Uterus (tissue), 4 donors: Measurements from ENCODE around the gene ABCC4. TPM values are rescaled to one million over a fixed set of nuclear protein-coding genes. Genes with fewer than 3 reads are reported as not detected.

Experiments
- DNase-seq, 2 donors: peaks; one replicate each; pipeline ENCODE4 v3.0.0-alpha.2; 2019 to 2020
- H3K27ac ChIP-seq, 2 donors: fragments of 200-600 bp; sonication (generic); 1 replicate in 1 of 2; 2 replicates in 1 of 2; pipeline ENCODE4 v1.5.1; 2016 to 2018
- H3K27me3 ChIP-seq, 2 donors: fragments of 200-600 bp; sonication (generic); one replicate each; pipeline ENCODE4 v1.5.1; 2018 to 2019; ENCODE audit warnings: control low read depth in 1 of 2
- H3K36me3 ChIP-seq, 2 donors: fragments of 200-600 bp; sonication (generic); one replicate each; pipeline ENCODE4 v1.5.1; 2019; ENCODE audit warnings: control low read depth in 1 of 2
- H3K4me1 ChIP-seq, 2 donors: fragments of 200-600 bp; sonication (generic); one replicate each; pipeline ENCODE4 v1.5.1; 2018 to 2019; ENCODE audit warnings: control low read depth in 1 of 2
- H3K4me3 ChIP-seq, 2 donors: fragments of 200-600 bp; sonication (generic); 1 replicate in 1 of 2; 2 replicates in 1 of 2; pipeline ENCODE4 v1.5.1; 2018 to 2019; ENCODE audit warnings: mild to moderate bottlenecking in 1 of 2
- H3K9me3 ChIP-seq, 2 donors: fragments of 200-600 bp; sonication (generic); one replicate each; pipeline ENCODE4 v1.5.1; 2019; ENCODE audit warnings: control low read depth in 1 of 2
- POLR2A ChIP-seq, 2 donors: fragments of 450-650 bp; IDR thresholded peaks; one replicate each; pipeline ENCODE4 v1.6.1; 2016; ENCODE audit warnings: antibody characterized with exemption in 2 of 2, mild to moderate bottlenecking in 1 of 2, moderate library complexity in 1 of 2
- intact Hi-C: fragments of 100-400 bp; cut with DNase I; formaldehyde crosslinking; loops from one replicate; pipeline ENCODE4 v1.15.1; 2023; ENCODE audit warnings: low total_unique reads
- total RNA-seq, 4 donors: library from RNA; depleted of rRNA in 3 of 4; stranded (reverse); fragments of >200 nt in 3 of 4; gene quantifications; one replicate each; pipeline versions ENCODE4 v1.1.0 to v1.2.4, GENCODE V29; 2014 to 2023
- TF ChIP-seq, protein P1 (sequence below), 4 experiments: fragments of 200-600 bp in 2 of 4; fragments of 450-650 bp in 2 of 4; sonication (generic) in 2 of 4; IDR thresholded peaks; one replicate each; pipeline ENCODE4 v1.5.1; 2016 to 2019; ENCODE audit warnings: antibody characterized with exemption in 4 of 4, mild to moderate bottlenecking in 2 of 4, moderate library complexity in 1 of 4
- donor health status: DM: yes; HTN: yes; CAD: no.

The ABCC4 gene
- total RNA-seq, 4 donors from 2014 or later = 13.8 to 37.7 (median 25.3) TPM

DNA sequence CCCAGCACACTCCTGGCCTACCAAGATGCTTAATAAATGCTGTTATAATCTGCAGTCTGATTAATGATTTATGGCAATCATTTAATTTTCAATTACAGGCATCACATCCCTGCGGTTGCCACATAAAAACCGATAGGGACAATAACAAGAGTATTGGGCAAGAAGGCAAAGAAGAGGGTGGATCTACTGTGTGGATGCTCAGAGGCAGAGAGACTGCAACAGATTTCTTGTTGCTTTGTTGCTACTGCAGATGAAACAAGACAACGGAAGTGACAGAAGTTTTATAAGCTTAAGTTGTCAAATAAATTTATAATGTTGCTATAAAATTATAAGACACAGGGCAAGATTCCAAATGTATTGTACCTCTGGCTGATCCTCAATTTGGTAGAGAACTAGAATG is 154.8 kb downstream of the ABCC4 start:
- H3K4me3 ChIP-seq = no peak overlapping the region
- intact Hi-C loops = no loop called here
- H3K36me3 ChIP-seq = no peaks in the 10 kb centered on the region
- no peaks in the 10 kb centered on the region for H3K27me3 ChIP-seq
- TF ChIP-seq, protein P1, sequence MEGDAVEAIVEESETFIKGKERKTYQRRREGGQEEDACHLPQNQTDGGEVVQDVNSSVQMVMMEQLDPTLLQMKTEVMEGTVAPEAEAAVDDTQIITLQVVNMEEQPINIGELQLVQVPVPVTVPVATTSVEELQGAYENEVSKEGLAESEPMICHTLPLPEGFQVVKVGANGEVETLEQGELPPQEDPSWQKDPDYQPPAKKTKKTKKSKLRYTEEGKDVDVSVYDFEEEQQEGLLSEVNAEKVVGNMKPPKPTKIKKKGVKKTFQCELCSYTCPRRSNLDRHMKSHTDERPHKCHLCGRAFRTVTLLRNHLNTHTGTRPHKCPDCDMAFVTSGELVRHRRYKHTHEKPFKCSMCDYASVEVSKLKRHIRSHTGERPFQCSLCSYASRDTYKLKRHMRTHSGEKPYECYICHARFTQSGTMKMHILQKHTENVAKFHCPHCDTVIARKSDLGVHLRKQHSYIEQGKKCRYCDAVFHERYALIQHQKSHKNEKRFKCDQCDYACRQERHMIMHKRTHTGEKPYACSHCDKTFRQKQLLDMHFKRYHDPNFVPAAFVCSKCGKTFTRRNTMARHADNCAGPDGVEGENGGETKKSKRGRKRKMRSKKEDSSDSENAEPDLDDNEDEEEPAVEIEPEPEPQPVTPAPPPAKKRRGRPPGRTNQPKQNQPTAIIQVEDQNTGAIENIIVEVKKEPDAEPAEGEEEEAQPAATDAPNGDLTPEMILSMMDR (IDR thresholded peaks at IDR 0.05) = no peak
- TF ChIP-seq POLR2A (IDR thresholded peaks at IDR 0.05) = no peak
- H3K4me1 ChIP-seq = no peaks in the 10 kb centered on the region
- H3K27ac ChIP-seq = no peak overlapping the region
- no peak for DNase-seq
- no peaks in the 10 kb centered on the region for H3K9me3 ChIP-seq

DNA sequence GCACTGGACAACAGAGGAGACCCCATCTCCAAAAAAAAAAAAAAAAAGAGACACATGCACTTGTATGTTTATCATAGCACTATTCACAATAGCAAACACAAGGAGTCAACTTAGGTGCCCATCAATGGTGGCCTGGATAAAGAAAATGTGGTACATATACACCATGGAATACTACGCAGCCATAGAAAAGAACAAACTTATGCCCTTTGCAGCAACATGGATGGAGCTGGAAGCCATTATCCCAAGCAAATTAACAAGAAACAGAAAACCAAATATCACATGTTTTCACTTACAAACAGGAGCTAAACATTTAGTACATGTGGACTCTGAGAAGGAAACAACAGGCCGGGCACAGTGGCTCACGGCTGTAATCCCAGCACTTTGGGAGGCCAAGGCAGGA is 155.7 kb downstream of the ABCC4 start:
- no peak for TF ChIP-seq POLR2A (IDR thresholded peaks at IDR 0.05)
- TF ChIP-seq, protein P1 (IDR thresholded peaks at IDR 0.05) = no peak
- intact Hi-C loops = no loop called here
- no peak overlapping the region for H3K27ac ChIP-seq
- no peaks in the 10 kb centered on the region for H3K9me3 ChIP-seq
- no peaks in the 10 kb centered on the region for H3K27me3 ChIP-seq
- H3K36me3 ChIP-seq = no peaks in the 10 kb centered on the region
- H3K4me3 ChIP-seq = no peak overlapping the region
- DNase-seq = no peak
- no peaks in the 10 kb centered on the region for H3K4me1 ChIP-seq

DNA sequence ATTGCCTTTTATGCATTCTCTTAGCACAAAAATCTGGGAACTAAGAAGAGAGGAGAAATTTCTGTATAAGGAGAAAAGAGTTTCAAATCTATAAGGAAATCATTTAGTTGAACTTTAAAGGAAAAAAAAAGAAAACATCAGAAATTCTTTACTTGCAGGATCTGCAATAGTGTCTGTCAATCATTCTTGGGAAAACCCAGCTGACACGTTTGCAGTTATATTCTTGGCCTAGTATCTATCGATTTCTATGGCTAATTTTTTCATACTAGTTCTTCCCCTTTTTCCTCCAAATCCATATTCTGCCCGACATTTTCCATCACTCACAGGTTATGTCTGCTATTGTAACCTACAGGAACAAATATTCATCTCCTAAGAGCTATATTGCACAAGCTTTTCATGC is 160.7 kb downstream of the ABCC4 start:
- intact Hi-C loops = no loop called here
- no peak overlapping the region for H3K4me3 ChIP-seq

DNA sequence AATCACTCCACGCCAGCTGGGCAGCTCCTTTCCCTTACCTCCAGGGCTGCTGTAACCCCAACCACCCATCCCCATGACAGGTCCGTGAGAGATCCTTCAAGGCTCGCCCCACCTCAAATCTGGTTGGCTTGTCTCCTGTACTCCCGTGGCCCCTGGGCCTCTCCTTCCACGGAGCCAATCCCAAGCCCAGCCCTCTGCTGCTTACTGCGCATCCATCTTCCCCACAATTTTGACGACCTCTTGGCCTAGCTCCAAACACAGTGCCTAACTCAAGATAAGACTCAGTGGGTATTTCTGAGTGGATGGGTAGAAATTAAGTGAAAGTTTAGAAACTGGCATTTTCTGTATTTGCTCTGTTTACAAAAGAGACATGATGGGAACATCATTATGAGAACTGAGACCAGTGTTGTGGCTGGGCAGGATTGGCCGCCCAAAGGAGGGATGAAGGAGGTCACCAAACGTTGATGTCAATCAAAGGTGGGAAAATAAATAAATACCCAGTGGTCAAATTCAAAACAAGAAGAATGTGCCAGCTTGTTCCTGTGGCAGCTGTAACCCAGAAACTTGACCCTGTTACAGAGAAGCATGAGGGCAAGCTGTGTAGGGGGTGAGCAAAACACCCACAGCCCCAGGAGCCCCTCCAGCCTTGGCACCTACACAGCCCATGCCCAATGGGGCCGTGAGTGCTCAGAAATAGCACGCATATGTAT is 162.2 kb downstream of the ABCC4 start:
- H3K36me3 ChIP-seq = no peaks in the 10 kb centered on the region
- no peak overlapping the region for H3K27ac ChIP-seq
- TF ChIP-seq POLR2A (IDR thresholded peaks at IDR 0.05) = no peak
- TF ChIP-seq, protein P1 (IDR thresholded peaks at IDR 0.05) = no peak
- no peaks in the 10 kb centered on the region for H3K9me3 ChIP-seq
- H3K4me3 ChIP-seq = no peak overlapping the region
- DNase-seq = no peak
- H3K4me1 ChIP-seq = no peaks in the 10 kb centered on the region
- H3K27me3 ChIP-seq = no peaks in the 10 kb centered on the region
- intact Hi-C loops = no loop called here

More for the DNA sequence above, 160.7 kb downstream of the ABCC4 start:
- Histone ChIP-seq H3K27ac (no peak overlapping the region), H3K27me3 (no peaks in the 10 kb centered on the region), H3K4me1 (no peaks in the 10 kb centered on the region), H3K36me3 (no peaks in the 10 kb centered on the region), H3K9me3 (no peaks in the 10 kb centered on the region)
- no peak for DNase-seq
- TF ChIP-seq, protein P1 (IDR thresholded peaks at IDR 0.05) = no peak
- TF ChIP-seq POLR2A (IDR thresholded peaks at IDR 0.05) = no peak

DNA sequence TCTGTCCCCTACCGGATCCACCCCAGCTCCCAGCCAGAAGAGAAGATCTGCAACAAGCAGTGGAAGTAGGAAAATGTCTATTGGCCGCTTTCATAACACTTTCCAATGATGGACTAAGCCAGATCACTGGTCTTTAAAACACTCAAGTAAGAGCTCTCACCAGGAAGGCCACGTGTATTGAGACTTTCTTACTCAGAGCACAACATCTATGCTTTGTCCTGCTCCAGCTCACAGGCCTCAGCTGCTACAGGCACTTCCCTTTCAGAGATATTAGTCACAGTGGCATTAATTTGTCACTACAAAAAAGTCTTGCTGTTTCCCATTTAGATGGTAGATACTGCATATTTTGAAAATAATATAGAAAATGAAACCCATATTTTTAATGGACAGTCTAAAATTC is 164.2 kb downstream of the ABCC4 start:
- intact Hi-C loops = no loop called here
- no peaks in the 10 kb centered on the region for H3K4me1 ChIP-seq
- no peaks in the 10 kb centered on the region for H3K27me3 ChIP-seq
- H3K4me3 ChIP-seq = no peak overlapping the region
- no peaks in the 10 kb centered on the region for H3K36me3 ChIP-seq
- no peak overlapping the region for H3K27ac ChIP-seq
- DNase-seq = no peak
- no peaks in the 10 kb centered on the region for H3K9me3 ChIP-seq
- no peak for TF ChIP-seq POLR2A (IDR thresholded peaks at IDR 0.05)
- TF ChIP-seq, protein P1 (IDR thresholded peaks at IDR 0.05) = no peak
